ENCODE measurements around the gene SPRY4.

GRCh38 chr5:142290577-142291299 is 34.1 kb downstream of the SPRY4 start:
- TF ChIP-seq EZH2 (IDR thresholded peaks at IDR 0.05; ENCODE audit: insufficient read depth, poor library complexity, severe bottlenecking) = no peak
- no peak for TF ChIP-seq EZH2phosphoT487 (IDR thresholded peaks at IDR 0.05; ENCODE audit: insufficient read depth, low read depth)

Measured in GM23248 (cell line).